ENCODE results near the gene ATG2B. TPM values are rescaled to one million over a fixed set of nuclear protein-coding genes. Genes with fewer than 3 reads are reported as not detected.

ATG2B gene, protein sequence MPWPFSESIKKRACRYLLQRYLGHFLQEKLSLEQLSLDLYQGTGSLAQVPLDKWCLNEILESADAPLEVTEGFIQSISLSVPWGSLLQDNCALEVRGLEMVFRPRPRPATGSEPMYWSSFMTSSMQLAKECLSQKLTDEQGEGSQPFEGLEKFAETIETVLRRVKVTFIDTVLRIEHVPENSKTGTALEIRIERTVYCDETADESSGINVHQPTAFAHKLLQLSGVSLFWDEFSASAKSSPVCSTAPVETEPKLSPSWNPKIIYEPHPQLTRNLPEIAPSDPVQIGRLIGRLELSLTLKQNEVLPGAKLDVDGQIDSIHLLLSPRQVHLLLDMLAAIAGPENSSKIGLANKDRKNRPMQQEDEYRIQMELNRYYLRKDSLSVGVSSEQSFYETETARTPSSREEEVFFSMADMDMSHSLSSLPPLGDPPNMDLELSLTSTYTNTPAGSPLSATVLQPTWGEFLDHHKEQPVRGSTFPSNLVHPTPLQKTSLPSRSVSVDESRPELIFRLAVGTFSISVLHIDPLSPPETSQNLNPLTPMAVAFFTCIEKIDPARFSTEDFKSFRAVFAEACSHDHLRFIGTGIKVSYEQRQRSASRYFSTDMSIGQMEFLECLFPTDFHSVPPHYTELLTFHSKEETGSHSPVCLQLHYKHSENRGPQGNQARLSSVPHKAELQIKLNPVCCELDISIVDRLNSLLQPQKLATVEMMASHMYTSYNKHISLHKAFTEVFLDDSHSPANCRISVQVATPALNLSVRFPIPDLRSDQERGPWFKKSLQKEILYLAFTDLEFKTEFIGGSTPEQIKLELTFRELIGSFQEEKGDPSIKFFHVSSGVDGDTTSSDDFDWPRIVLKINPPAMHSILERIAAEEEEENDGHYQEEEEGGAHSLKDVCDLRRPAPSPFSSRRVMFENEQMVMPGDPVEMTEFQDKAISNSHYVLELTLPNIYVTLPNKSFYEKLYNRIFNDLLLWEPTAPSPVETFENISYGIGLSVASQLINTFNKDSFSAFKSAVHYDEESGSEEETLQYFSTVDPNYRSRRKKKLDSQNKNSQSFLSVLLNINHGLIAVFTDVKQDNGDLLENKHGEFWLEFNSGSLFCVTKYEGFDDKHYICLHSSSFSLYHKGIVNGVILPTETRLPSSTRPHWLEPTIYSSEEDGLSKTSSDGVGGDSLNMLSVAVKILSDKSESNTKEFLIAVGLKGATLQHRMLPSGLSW (N-terminal part only)
- 17.8 and 18.3 TPM in 2 replicates for total RNA-seq
- polyA plus RNA-seq, result 4.9 and 5.9 TPM in 2 replicates
- 6.5 TPM in 2 replicates for polyA plus RNA-seq (2011; cell fraction: cytosol; rRNA removed)
- 32.2 and 34.8 TPM in 2 replicates for polyA plus RNA-seq (2011; cell fraction: nucleus; rRNA removed)
- 8.2 and 12.4 TPM in 2 replicates for polyA plus RNA-seq (2012)
- 20.0 and 24.9 TPM in 2 replicates for polyA minus RNA-seq
- 8.7 TPM for polyA minus RNA-seq (2011; cell fraction: cytosol; rRNA and poly(A)+ RNA removed)
- polyA minus RNA-seq (2011; cell fraction: nucleus; rRNA and poly(A)+ RNA removed), result 49.8 and 56.5 TPM in 2 replicates
- Bru-seq, nascent RNA, result percentile 71 among the genes with signal in this experiment
- percentile 77 among the genes with signal in this experiment for BruChase-seq, experiment 1, labeled RNA remaining after a 6-hour chase
- percentile 84 among the genes with signal in this experiment for BruChase-seq, experiment 2, labeled RNA remaining after a 2-hour chase
- long read RNA-seq, full-length matches to known transcripts, result 1 of 7 reads
- long read RNA-seq, partial matches to known transcripts, result 3 of 7 reads
- long read RNA-seq, other reads (novel, unspliced or antisense), result 3 of 7 reads

DNA sequence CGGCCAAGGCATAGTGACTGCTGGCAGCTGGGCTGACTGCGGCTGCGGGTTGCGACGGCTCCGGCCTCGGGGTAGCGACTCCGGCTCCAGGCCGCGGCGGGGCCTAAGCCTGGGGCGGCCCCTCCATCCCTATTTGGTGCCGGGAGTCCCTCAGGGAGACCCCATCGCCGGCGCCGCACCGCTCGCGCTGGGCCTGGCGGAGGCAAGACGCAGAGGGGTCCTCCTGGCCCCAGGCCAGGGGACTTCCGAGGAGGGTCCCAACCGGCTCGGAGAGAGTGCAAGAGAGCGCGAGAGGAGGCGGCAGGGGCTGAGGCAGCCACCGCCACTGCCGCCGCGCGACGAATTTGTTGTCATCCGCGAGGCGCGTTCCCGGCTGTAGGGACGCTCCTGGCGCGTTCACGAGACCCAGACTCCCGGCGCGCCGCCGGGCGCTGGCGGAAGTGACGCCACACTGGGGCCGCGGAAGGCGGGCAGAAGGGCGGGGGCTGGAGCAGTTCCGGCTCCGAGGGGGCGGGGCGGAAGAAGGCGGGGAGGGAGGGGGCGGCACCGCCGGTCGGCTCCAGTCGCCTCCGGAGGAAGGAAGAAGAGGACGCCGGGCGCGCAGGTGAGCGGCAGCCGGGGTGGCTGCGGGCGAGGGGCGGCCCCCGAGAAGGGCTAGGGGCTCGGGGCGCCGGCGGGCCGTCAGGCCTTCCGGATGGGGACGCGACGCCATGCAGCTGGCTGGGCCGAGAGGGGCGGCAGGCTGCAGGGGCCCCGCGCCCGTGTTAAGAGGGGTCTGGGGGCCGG lies at the start of gene ATG2B, which contains the start of gene GSKIP:
TSS of gene ATG2B (minus strand) at position 377 of the 786 bp plus-strand sequence. CDS start at position 12, 365 bp downstream.
TSS of gene GSKIP (plus strand) at position 562 of the 786 bp plus-strand sequence. CDS start 18,722 bp downstream, outside the sequence.
- no peaks in the 10 kb centered on the region for H3K9me3 ChIP-seq (replicated peaks; ENCODE audit: control insufficient read depth, insufficient read depth, low read length)
- H3K27ac ChIP-seq (ENCODE audit: insufficient read depth, low read depth, low read length), result peak within 1 kb of the TSS; percentile 82
- peak within 1 kb of the TSS; percentile 80 to 97 (median 95) for H3K4me3 ChIP-seq (replicated peaks in 1 of 3; ENCODE audit: insufficient read depth in 1 of 3, low read depth in 1 of 3, low read length in 3 of 3)
- H3K4me1 ChIP-seq (ENCODE audit: control insufficient read depth, extremely low read depth, insufficient read depth, low read length), result peaks cover 23% of the 10 kb centered on the region
- peak; percentile 63 for TF ChIP-seq POLR2AphosphoS5 (IDR thresholded peaks at IDR 0.05; ENCODE audit: insufficient read depth, low read depth, low read length)
- peak; percentile 51 for TF ChIP-seq POLR2A (IDR thresholded peaks at IDR 0.05; ENCODE audit: low read depth, low read length)
- no peak for TF ChIP-seq EZH2 (IDR thresholded peaks at IDR 0.05; ENCODE audit: borderline replicate concordance, low read depth, low read length, severe bottlenecking)
- H3K27me3 ChIP-seq (ENCODE audit: control insufficient read depth in 2 of 2, insufficient read depth in 2 of 2, low read length in 2 of 2), result no peaks in the 10 kb centered on the region
- no TSS peak for BruUV-seq (replicated peaks)
- CTCF ChIA-PET, result interaction anchor here (1.1 kb wide), 1 partner anchor 28 kb away, joined by 3 read pairs; no protein-coding TSS in a partner anchor
- dilution Hi-C loops (cut with MboI; ENCODE audit: extremely low pct_ligation_motif_present, low sequenced_read_pairs) (no loop called here), intact Hi-C loops (cut with micrococcal nuclease) (loop anchor here (1.0 kb wide), 3 partner anchors 28 to 139 kb away; partner anchors contain the start of gene PAPOLA)
- no peaks in the 10 kb centered on the region for H4K20me1 ChIP-seq (replicated peaks; ENCODE audit: control insufficient read depth, extremely low read depth, insufficient read depth, low read length)
- no peaks in the 10 kb centered on the region for H3K9me1 ChIP-seq (replicated peaks; ENCODE audit: control insufficient read depth, extremely low read depth, insufficient read depth, low read length)
- no peaks in the 10 kb centered on the region for H3K36me3 ChIP-seq (ENCODE audit: control insufficient read depth in 2 of 2, extremely low read depth in 1 of 2, insufficient read depth in 2 of 2, low read length in 2 of 2)
- peak within 1 kb of the TSS; percentile 95 for H2AFZ ChIP-seq (ENCODE audit: low read depth, low read length)
- H3K9ac ChIP-seq (replicated peaks; ENCODE audit: extremely low read depth, insufficient read depth, low read length), result peak within 1 kb of the TSS; percentile 90
- FAIRE-seq (peak; percentile 88), DNase-seq (ENCODE audit: low read depth, low spot score) (peak; percentile 90)
- POLR2A ChIA-PET, result no interaction called here
- peak within 1 kb of the TSS; percentile 97 for H3K4me2 ChIP-seq (ENCODE audit: insufficient read depth, low read length)
- H3K79me2 ChIP-seq (ENCODE audit: control insufficient read depth, insufficient read depth, low read length), result peaks cover 48% of the 10 kb centered on the region

All from endothelial cell of umbilical vein (primary cell).